DMS53 (cell line): ENCODE results near the gene MARS1.
"Not testable (repeated sequence)": the region's sequence is repeated elsewhere in the genome, so short reads cannot be mapped to it uniquely, and the experiment has no call there.

Experiments
- DNase-seq: peaks from one replicate; lab custom pipeline; 2025; lab: John Stamatoyannopoulos, UW

MARS1 gene

GRCh38 chr12:57495051-57495701 lies 7.3 kb downstream of the MARS1 start:
- not testable (repeated sequence) for DNase-seq

- DNase-seq: no peak
Observed at GRCh38 chr12:57496822-57497221, 9.0 kb downstream of the MARS1 start.

GRCh38 chr12:57497223-57498131 lies 9.6 kb downstream of the MARS1 start:
- no peak for DNase-seq

- no peak for DNase-seq
Observed at GRCh38 chr12:57498132-57498502, 10.2 kb downstream of the MARS1 start.

GRCh38 chr12:57498571-57498970 lies 10.7 kb downstream of the MARS1 start:
- no peak for DNase-seq

GRCh38 chr12:57500213-57500612 lies 12.3 kb downstream of the MARS1 start:
- no peak for DNase-seq

GRCh38 chr12:57502311-57502969 lies 14.6 kb downstream of the MARS1 start:
- DNase-seq: not testable (repeated sequence)

- DNase-seq: not testable (repeated sequence)
Observed at GRCh38 chr12:57506541-57506940, 18.7 kb downstream of the MARS1 start.

GRCh38 chr12:57507796-57508195 lies 19.9 kb downstream of the MARS1 start:
- DNase-seq: not testable (repeated sequence)

GRCh38 chr12:57511161-57511560 lies 23.3 kb downstream of the MARS1 start:
- DNase-seq: no peak

- DNase-seq: no peak
Observed at GRCh38 chr12:57511588-57512325, 23.9 kb downstream of the MARS1 start.

- DNase-seq: no peak
Observed at GRCh38 chr12:57512665-57513064, 24.8 kb downstream of the MARS1 start.

GRCh38 chr12:57513266-57513665 lies 25.4 kb downstream of the MARS1 start:
- no peak for DNase-seq

GRCh38 chr12:57513677-57514076 lies 25.8 kb downstream of the MARS1 start:
- not testable (repeated sequence) for DNase-seq

- DNase-seq: not testable (repeated sequence)
Observed at GRCh38 chr12:57514246-57514645, 26.4 kb downstream of the MARS1 start.

GRCh38 chr12:57514720-57515407 lies 27.0 kb downstream of the MARS1 start:
- peak; percentile 42 for DNase-seq

- DNase-seq: no peak
Observed at GRCh38 chr12:57515408-57515933, 27.6 kb downstream of the MARS1 start.

GRCh38 chr12:57515934-57516541 lies 28.2 kb downstream of the MARS1 start:
- DNase-seq: peak; percentile 30

GRCh38 chr12:57516617-57517153 lies 28.8 kb downstream of the MARS1 start:
- no peak for DNase-seq

GRCh38 chr12:57517187-57517586 lies 29.3 kb downstream of the MARS1 start:
- peak; percentile 56 for DNase-seq
